ENCODE results near the gene PAPPA. TPM values are rescaled to one million over a fixed set of nuclear protein-coding genes. Genes with fewer than 3 reads are reported as not detected.

The PAPPA gene
- polyA plus RNA-seq, 1 of the 3 experiments (the other 2 are of a cell fraction), result 44.5 TPM

GRCh38 chr9:116437411-116438370, 284.1 kb downstream of the PAPPA start:
- H2AFZ ChIP-seq (ENCODE audit: low read depth), result no peak overlapping the region
- no peak overlapping the region for H3K4me3 ChIP-seq (ENCODE audit: low read depth in 2 of 2, low read length in 1 of 2)
- TF ChIP-seq RAD21 (IDR thresholded peaks at IDR 0.05; ENCODE audit: low read length) (no peak), FOSL2 (IDR thresholded peaks at IDR 0.05; ENCODE audit: borderline replicate concordance, low read depth) (no peak), SIN3A (IDR thresholded peaks at IDR 0.05; ENCODE audit: borderline replicate concordance, low read depth, low read length) (no peak), GATA2 (CRISPR knock-in tag; IDR thresholded peaks at IDR 0.05) (no peak), USF1 (IDR thresholded peaks at IDR 0.05; ENCODE audit: borderline replicate concordance, low read depth) (no peak), ELF1 (IDR thresholded peaks at IDR 0.05) (no peak), EZH2phosphoT487 (IDR thresholded peaks at IDR 0.05; ENCODE audit: borderline replicate concordance, low read depth) (no peak), YY1 (IDR thresholded peaks at IDR 0.05; ENCODE audit: low read depth) (no peak), MEF2A (IDR thresholded peaks at IDR 0.05; ENCODE audit: borderline replicate concordance, low read depth) (no peak), RXRA (IDR thresholded peaks at IDR 0.05; ENCODE audit: borderline replicate concordance, low read depth) (no peak), TAF1 (IDR thresholded peaks at IDR 0.05; ENCODE audit: borderline replicate concordance, low read depth, low read length) (no peak)
- TF ChIP-seq, protein P1, sequence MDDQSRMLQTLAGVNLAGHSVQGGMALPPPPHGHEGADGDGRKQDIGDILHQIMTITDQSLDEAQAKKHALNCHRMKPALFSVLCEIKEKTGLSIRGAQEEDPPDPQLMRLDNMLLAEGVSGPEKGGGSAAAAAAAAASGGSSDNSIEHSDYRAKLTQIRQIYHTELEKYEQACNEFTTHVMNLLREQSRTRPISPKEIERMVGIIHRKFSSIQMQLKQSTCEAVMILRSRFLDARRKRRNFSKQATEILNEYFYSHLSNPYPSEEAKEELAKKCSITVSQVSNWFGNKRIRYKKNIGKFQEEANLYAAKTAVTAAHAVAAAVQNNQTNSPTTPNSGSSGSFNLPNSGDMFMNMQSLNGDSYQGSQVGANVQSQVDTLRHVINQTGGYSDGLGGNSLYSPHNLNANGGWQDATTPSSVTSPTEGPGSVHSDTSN (IDR thresholded peaks at IDR 0.05), result no peak
- no peaks in the 10 kb centered on the region for H3K9me2 ChIP-seq
- no peaks in the 10 kb centered on the region for H3K79me2 ChIP-seq (ENCODE audit: insufficient read depth)
- no peak overlapping the region for H3K9ac ChIP-seq
- DNase-seq, result no peak
- CTCF ChIA-PET, result no interaction called here
- 81% methylated on average over 8 of the region's 11 CpGs for WGBS (ENCODE audit: low lambda C conversion rate)
- no peak overlapping the region for H3K4me2 ChIP-seq
- H3F3A ChIP-seq (replicated peaks; ENCODE audit: insufficient read depth), result no peaks in the 10 kb centered on the region
- peaks cover 0 to 12% of the 10 kb centered on the region in 2 experiments for H3K36me3 ChIP-seq (replicated peaks in 1 of 2; ENCODE audit: control insufficient read depth in 1 of 2, insufficient read depth in 2 of 2, low read length in 1 of 2)
- H3K27me3 ChIP-seq (ENCODE audit: insufficient read depth), result no peaks in the 10 kb centered on the region
- POLR2A ChIA-PET, result no interaction called here
- H3K27ac ChIP-seq (ENCODE audit: low read depth in 2 of 2, low read length in 1 of 2), result no peak overlapping the region
- H4K20me1 ChIP-seq (ENCODE audit: insufficient read depth), result no peaks in the 10 kb centered on the region
- H3K4me1 ChIP-seq (ENCODE audit: control insufficient read depth in 1 of 2, insufficient read depth in 2 of 2, low read depth in 1 of 2, low read length in 1 of 2), result no peaks in the 10 kb centered on the region
- H3K9me3 ChIP-seq, result no peaks in the 10 kb centered on the region

GRCh38 chr9:116442528-116442927, 288.9 kb downstream of the PAPPA start:
- DNase-seq, result no peak
- no peak overlapping the region for H3K4me2 ChIP-seq
- TF ChIP-seq POLR2AphosphoS5 (IDR thresholded peaks at IDR 0.05; ENCODE audit: low read depth, low read length) (no peak), ELF1 (IDR thresholded peaks at IDR 0.05) (no peak)
- H2AFZ ChIP-seq (ENCODE audit: low read depth), result no peak overlapping the region
- no peaks in the 10 kb centered on the region for H3K27me3 ChIP-seq (ENCODE audit: insufficient read depth)
- H3K36me3 ChIP-seq (replicated peaks in 1 of 2; ENCODE audit: control insufficient read depth in 1 of 2, insufficient read depth in 2 of 2, low read length in 1 of 2), result peaks cover 0 to 12% of the 10 kb centered on the region in 2 experiments
- H3K27ac ChIP-seq (ENCODE audit: low read depth in 2 of 2, low read length in 1 of 2), result no peak overlapping the region
- H3K9me2 ChIP-seq, result no peaks in the 10 kb centered on the region
- no peaks in the 10 kb centered on the region for H3K79me2 ChIP-seq (ENCODE audit: insufficient read depth)
- no peaks in the 10 kb centered on the region; a peak in 1 of 4 replicates for H3K4me1 ChIP-seq (ENCODE audit: control insufficient read depth in 1 of 2, insufficient read depth in 2 of 2, low read depth in 1 of 2, low read length in 1 of 2)
- ChIA-PET CTCF (no interaction called here), POLR2A (no interaction called here)
- H3F3A ChIP-seq (replicated peaks; ENCODE audit: insufficient read depth), result no peaks in the 10 kb centered on the region
- no peak overlapping the region for H3K9ac ChIP-seq
- H4K20me1 ChIP-seq (ENCODE audit: insufficient read depth), result no peaks in the 10 kb centered on the region
- H3K4me3 ChIP-seq (ENCODE audit: low read depth in 2 of 2, low read length in 1 of 2), result no peak overlapping the region
- H3K9me3 ChIP-seq, result no peaks in the 10 kb centered on the region
